ENCODE measurements around the gene NAB2.

Gene NAB2

GRCh38 chr12:57129321-57129842 is 40.5 kb downstream of the NAB2 start:
- TF ChIP-seq SIN3A (IDR thresholded peaks at IDR 0.05; ENCODE audit: borderline replicate concordance, insufficient read depth, low read length) = no peak
- TF ChIP-seq POLR2AphosphoS5 (IDR thresholded peaks at IDR 0.05; ENCODE audit: low read depth, low read length) = no peak
- no peak for TF ChIP-seq TAF1 (IDR thresholded peaks at IDR 0.05; ENCODE audit: borderline replicate concordance, insufficient read depth, low read length)
- TF ChIP-seq FOXP2 (optimal IDR thresholded peaks at IDR 0.05; ENCODE audit: borderline replicate concordance, extremely low read depth, extremely low read length, insufficient read depth) = no peak
- no peak for TF ChIP-seq REST (IDR thresholded peaks at IDR 0.05; ENCODE audit: insufficient read depth in 1 of 2, low read depth in 2 of 2, low read length in 2 of 2)

- TF ChIP-seq FOXP2 (optimal IDR thresholded peaks at IDR 0.05; ENCODE audit: borderline replicate concordance, extremely low read depth, extremely low read length, insufficient read depth) (no peak), TAF1 (IDR thresholded peaks at IDR 0.05; ENCODE audit: borderline replicate concordance, insufficient read depth, low read length) (no peak), POLR2AphosphoS5 (IDR thresholded peaks at IDR 0.05; ENCODE audit: low read depth, low read length) (no peak), SIN3A (IDR thresholded peaks at IDR 0.05; ENCODE audit: borderline replicate concordance, insufficient read depth, low read length) (no peak), REST (IDR thresholded peaks at IDR 0.05; ENCODE audit: insufficient read depth in 1 of 2, low read depth in 2 of 2, low read length in 2 of 2) (no peak)
Measured at GRCh38 chr12:57129889-57130288, 41.0 kb downstream of the NAB2 start.

DNA sequence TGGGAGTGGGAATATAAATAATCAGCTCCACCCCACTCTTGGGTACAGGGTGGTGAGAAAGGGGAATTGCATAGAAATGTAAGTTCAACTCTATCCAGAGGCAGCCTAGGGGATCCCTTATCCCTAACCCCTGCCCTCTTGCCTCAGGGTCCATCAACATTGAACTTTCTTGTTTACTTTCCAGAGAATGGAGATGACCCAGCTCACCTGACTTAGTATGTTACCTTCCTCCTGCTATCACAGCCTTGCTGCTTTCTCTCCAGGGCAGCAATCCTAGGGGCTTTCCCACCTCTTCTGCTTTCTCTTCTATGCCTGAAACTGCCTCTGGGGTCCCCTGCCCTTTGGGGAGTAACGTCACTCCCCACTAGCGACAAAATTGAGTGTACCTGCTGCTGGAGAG is 42.0 kb downstream of the NAB2 start:
- TF ChIP-seq TAF1 (IDR thresholded peaks at IDR 0.05; ENCODE audit: borderline replicate concordance, insufficient read depth, low read length) (no peak), SIN3A (IDR thresholded peaks at IDR 0.05; ENCODE audit: borderline replicate concordance, insufficient read depth, low read length) (no peak), POLR2AphosphoS5 (IDR thresholded peaks at IDR 0.05; ENCODE audit: low read depth, low read length) (no peak), REST (IDR thresholded peaks at IDR 0.05; ENCODE audit: insufficient read depth in 1 of 2, low read depth in 2 of 2, low read length in 2 of 2) (no peak), FOXP2 (optimal IDR thresholded peaks at IDR 0.05; ENCODE audit: borderline replicate concordance, extremely low read depth, extremely low read length, insufficient read depth) (no peak)

- TF ChIP-seq TAF1 (IDR thresholded peaks at IDR 0.05; ENCODE audit: borderline replicate concordance, insufficient read depth, low read length) = no peak
Measured at GRCh38 chr12:57131896-57132744, 43.2 kb downstream of the NAB2 start.

- TF ChIP-seq FOXP2 (optimal IDR thresholded peaks at IDR 0.05; ENCODE audit: borderline replicate concordance, extremely low read depth, extremely low read length, insufficient read depth) (no peak), POLR2AphosphoS5 (IDR thresholded peaks at IDR 0.05; ENCODE audit: low read depth, low read length) (no peak), REST (IDR thresholded peaks at IDR 0.05; ENCODE audit: insufficient read depth in 1 of 2, low read depth in 2 of 2, low read length in 2 of 2) (no peak), TAF1 (IDR thresholded peaks at IDR 0.05; ENCODE audit: borderline replicate concordance, insufficient read depth, low read length) (no peak), SIN3A (IDR thresholded peaks at IDR 0.05; ENCODE audit: borderline replicate concordance, insufficient read depth, low read length) (no peak)
Measured at GRCh38 chr12:57133013-57133569, 44.2 kb downstream of the NAB2 start.
